GM18867 (cell line): Measurements from ENCODE around the gene SUCNR1.

Source experiments
- ATAC-seq: cut with Tn5 transposase; IDR thresholded peaks from one replicate; pipeline ENCODE4 v1.9.1; 2021; ENCODE audit warnings: mild to moderate bottlenecking, moderate library complexity; ENCODE audit not compliant: unreplicated experiment

The SUCNR1 gene

GRCh38 chr3:151933234-151933853 lies 59.9 kb downstream of the SUCNR1 start:
- no peak for ATAC-seq
